Measurements from ENCODE around the gene VTI1A. TPM values are rescaled to one million over a fixed set of nuclear protein-coding genes. Genes with fewer than 3 reads are reported as not detected.

Gene VTI1A
- total RNA-seq, 1 donor, result 37.1 TPM

- no peak for DNase-seq (ENCODE audit: low read depth)
- TF ChIP-seq CTCF (IDR thresholded peaks at IDR 0.05; ENCODE audit: insufficient read depth, low read depth, low read length), result no peak
- H3K4me3 ChIP-seq (ENCODE audit: low read depth, low read length), result no peak overlapping the region
Observed at GRCh38 chr10:112847778-112848177, 400.8 kb downstream of the VTI1A start.

- TF ChIP-seq CTCF (IDR thresholded peaks at IDR 0.05; ENCODE audit: insufficient read depth, low read depth, low read length), result no peak
- H3K4me3 ChIP-seq (ENCODE audit: low read depth, low read length), result no peak overlapping the region
- no peak for DNase-seq (ENCODE audit: low read depth)
Observed at GRCh38 chr10:112848228-112848627, 401.2 kb downstream of the VTI1A start.

GRCh38 chr10:112848868-112849430, 401.9 kb downstream of the VTI1A start:
- no peak for TF ChIP-seq CTCF (IDR thresholded peaks at IDR 0.05; ENCODE audit: insufficient read depth, low read depth, low read length)
- H3K4me3 ChIP-seq (ENCODE audit: low read depth, low read length), result no peak overlapping the region
- no peak for DNase-seq (ENCODE audit: low read depth)

GRCh38 chr10:112849546-112849945, 402.5 kb downstream of the VTI1A start:
- TF ChIP-seq CTCF (IDR thresholded peaks at IDR 0.05; ENCODE audit: insufficient read depth, low read depth, low read length), result no peak
- no peak overlapping the region for H3K4me3 ChIP-seq (ENCODE audit: low read depth, low read length)
- DNase-seq (ENCODE audit: low read depth), result no peak

GRCh38 chr10:112851181-112851580, 404.2 kb downstream of the VTI1A start:
- H3K4me3 ChIP-seq (ENCODE audit: low read depth, low read length), result no peak overlapping the region
- no peak for DNase-seq (ENCODE audit: low read depth)
- TF ChIP-seq CTCF (IDR thresholded peaks at IDR 0.05; ENCODE audit: insufficient read depth, low read depth, low read length), result no peak

GRCh38 chr10:112851588-112852211, 404.7 kb downstream of the VTI1A start:
- H3K4me3 ChIP-seq (ENCODE audit: low read depth, low read length), result no peak overlapping the region
- no peak for TF ChIP-seq CTCF (IDR thresholded peaks at IDR 0.05; ENCODE audit: insufficient read depth, low read depth, low read length)
- no peak for DNase-seq (ENCODE audit: low read depth)

GRCh38 chr10:112852306-112852705, 405.3 kb downstream of the VTI1A start:
- TF ChIP-seq CTCF (IDR thresholded peaks at IDR 0.05; ENCODE audit: insufficient read depth, low read depth, low read length), result no peak
- no peak overlapping the region for H3K4me3 ChIP-seq (ENCODE audit: low read depth, low read length)
- no peak for DNase-seq (ENCODE audit: low read depth)
